IMR-90 (cell line): Measurements from ENCODE around the gene MGAT4C. TPM values are rescaled to one million over a fixed set of nuclear protein-coding genes. Genes with fewer than 3 reads are reported as not detected.

ENCODE experiments used
- ATAC-seq: fragments of 200-7000 bp; cut with Tn5 transposase; 2 replicates; pipeline ENCODE4 v1.9.1; 2020; ENCODE audit warnings: low read depth, mild to moderate bottlenecking, moderate library complexity
- BruUV-seq: library from RNA; stranded (reverse); fragments of 400-500 nt; replicated peaks from 2 replicates; lab custom pipeline; 2021; lab: Mats Ljungman, UMichigan
- CTCF ChIA-PET: fragments of 300-600 bp; formaldehyde crosslinking; extraction: SDS; loops from one replicate; lab custom pipeline; 2021; ENCODE audit warnings: antibody characterized with exemption; lab: Yijun Ruan, JAX
- POLR2A ChIA-PET: fragments of 300-600 bp; sonication (Branson Sonifier 250); formaldehyde crosslinking; loops from one replicate; lab custom pipeline; 2022; ENCODE audit warnings: antibody characterized with exemption; ENCODE audit not compliant: unreplicated experiment; lab: Charles Lee
- DNase-seq: peaks from one replicate; pipeline ENCODE4 v3.0.0; 2013
- H2AFZ ChIP-seq: replicated peaks from 2 replicates; pipeline ENCODE3; 2013; ENCODE audit warnings: low read length, mild to moderate bottlenecking; ENCODE audit not compliant: poor library complexity
- H2AK5ac ChIP-seq: 2 replicates; pipeline ENCODE4 v1.6.1; 2013; ENCODE audit warnings: low read depth, low read length, inconsistent platforms
- H2AK9ac ChIP-seq: replicated peaks from 2 replicates; pipeline ENCODE3; 2013; ENCODE audit warnings: mild to moderate bottlenecking, low read depth, low read length, moderate library complexity; ENCODE audit not compliant: poor library complexity
- H2BK120ac ChIP-seq: 2 replicates; pipeline ENCODE4 v1.6.1; 2013; ENCODE audit warnings: low read depth, low read length, inconsistent platforms
- H2BK15ac ChIP-seq: 3 replicates; pipeline ENCODE4 v1.6.1; 2013; ENCODE audit warnings: low read depth, low read length, inconsistent platforms
- H2BK20ac ChIP-seq: 2 replicates; pipeline ENCODE4 v1.6.1; 2013; ENCODE audit warnings: low read depth, mild to moderate bottlenecking, inconsistent platforms, low read length, moderate library complexity
- H2BK5ac ChIP-seq: 2 replicates; pipeline ENCODE4 v1.6.1; 2013; ENCODE audit warnings: mild to moderate bottlenecking, low read depth, low read length, inconsistent platforms; ENCODE audit not compliant: poor library complexity, severe bottlenecking
- H3K14ac ChIP-seq: replicated peaks from 2 replicates; pipeline ENCODE4 v1.6.1; 2013; ENCODE audit warnings: low read depth, low read length, inconsistent platforms
- H3K18ac ChIP-seq: 2 replicates; pipeline ENCODE4 v1.6.1; 2013; ENCODE audit warnings: low read depth, low read length, control low read depth
- H3K23ac ChIP-seq: 2 replicates; pipeline ENCODE4 v1.6.1; 2013; ENCODE audit warnings: low read depth, low read length, inconsistent platforms
- H3K27ac ChIP-seq: 2 replicates; pipeline ENCODE4 v1.5.1; 2013; ENCODE audit warnings: mild to moderate bottlenecking, control low read depth, low read length; ENCODE audit not compliant: insufficient read depth
- H3K27me3 ChIP-seq: 2 replicates; pipeline ENCODE4 v1.6.1; 2013; ENCODE audit warnings: low read length; ENCODE audit not compliant: control insufficient read depth, insufficient read depth
- H3K36me3 ChIP-seq: 2 replicates; pipeline ENCODE4 v1.6.1; 2013; ENCODE audit warnings: low read length, mixed read lengths; ENCODE audit not compliant: control insufficient read depth, insufficient read depth
- H3K4ac ChIP-seq: 2 replicates; pipeline ENCODE4 v1.6.1; 2013; ENCODE audit warnings: low read depth, low read length, inconsistent platforms
- H3K4me1 ChIP-seq: 2 replicates; pipeline ENCODE4 v1.6.1; 2013; ENCODE audit warnings: low read length, mixed read lengths; ENCODE audit not compliant: control insufficient read depth, insufficient read depth
- H3K4me2 ChIP-seq: 2 replicates; pipeline ENCODE4 v1.6.1; 2013; ENCODE audit warnings: low read depth, mild to moderate bottlenecking, control low read depth, low read length, moderate library complexity
- H3K4me3 ChIP-seq: 2 replicates; pipeline ENCODE4 v1.5.1; 2013; ENCODE audit warnings: low read depth, mild to moderate bottlenecking, control low read depth, low read length, moderate library complexity; ENCODE audit not compliant: insufficient read depth
- H3K56ac ChIP-seq: 2 replicates; pipeline ENCODE4 v1.6.1; 2013; ENCODE audit warnings: low read length, inconsistent platforms; ENCODE audit not compliant: insufficient read depth; ENCODE audit errors: extremely low read depth
- H3K79me1 ChIP-seq, 2 experiments: 2 replicates each; pipeline ENCODE4 v1.6.1; 2013; ENCODE audit warnings: low read length in 2 of 2, inconsistent platforms in 1 of 2, low read depth in 1 of 2
- H3K9ac ChIP-seq: 2 replicates; pipeline ENCODE4 v1.6.1; 2013; ENCODE audit warnings: low read depth, low read length, control low read depth
- H3K9me1 ChIP-seq: 2 replicates; pipeline ENCODE4 v1.6.1; 2013; ENCODE audit warnings: low read length, inconsistent platforms; ENCODE audit not compliant: insufficient read depth
- H3K9me3 ChIP-seq: 2 replicates; pipeline ENCODE4 v1.6.1; 2013; ENCODE audit warnings: low read length; ENCODE audit not compliant: control insufficient read depth, insufficient read depth
- H4K20me1 ChIP-seq: 2 replicates; pipeline ENCODE4 v1.6.1; 2013; ENCODE audit warnings: low read length, inconsistent platforms; ENCODE audit not compliant: insufficient read depth
- H4K5ac ChIP-seq: 2 replicates; pipeline ENCODE4 v1.6.1; 2013; ENCODE audit warnings: mild to moderate bottlenecking, low read depth, low read length, control low read depth
- H4K8ac ChIP-seq, 2 experiments: 2 replicates each; pipeline ENCODE4 v1.6.1; 2013; ENCODE audit warnings: low read depth in 2 of 2, low read length in 2 of 2, control low read depth in 1 of 2, inconsistent platforms in 1 of 2
- H4K91ac ChIP-seq: 2 replicates; pipeline ENCODE4 v1.6.1; 2013; ENCODE audit warnings: low read depth, low read length, inconsistent platforms; ENCODE audit not compliant: insufficient read depth
- BHLHE40 ChIP-seq: fragments of 150-350 bp; IDR thresholded peaks from 2 replicates; pipeline ENCODE4 v1.6.1; 2016; ENCODE audit warnings: mild to moderate bottlenecking, low read depth, low read length
- CEBPB ChIP-seq: IDR thresholded peaks from 2 replicates; pipeline ENCODE4 v1.6.1; 2012; ENCODE audit warnings: low read depth, low read length, improper control_type of control experiment
- CHD1 ChIP-seq: IDR thresholded peaks from 2 replicates; pipeline ENCODE4 v1.6.1; 2012; ENCODE audit warnings: low read depth, low read length, improper control_type of control experiment
- ELK1 ChIP-seq: fragments of 150-350 bp; IDR thresholded peaks from 2 replicates; pipeline ENCODE4 v1.6.1; 2016; ENCODE audit warnings: low read depth, mild to moderate bottlenecking, low read length, moderate library complexity, borderline replicate concordance
- FOS ChIP-seq: fragments of 150-350 bp; IDR thresholded peaks from 2 replicates; pipeline ENCODE4 v1.6.1; 2016; ENCODE audit warnings: low read depth, low read length
- MAFK ChIP-seq: IDR thresholded peaks from 2 replicates; pipeline ENCODE4 v1.6.1; 2012; ENCODE audit warnings: low read depth, low read length, improper control_type of control experiment
- MAZ ChIP-seq: IDR thresholded peaks from 2 replicates; pipeline ENCODE4 v1.6.1; 2012; ENCODE audit warnings: low read depth, mild to moderate bottlenecking, low read length, improper control_type of control experiment, moderate library complexity, borderline replicate concordance
- NFE2L2 ChIP-seq: fragments of 150-350 bp; IDR thresholded peaks from 2 replicates; pipeline ENCODE4 v1.6.1; 2016; ENCODE audit warnings: low read depth, mild to moderate bottlenecking, low read length
- RAD21 ChIP-seq: IDR thresholded peaks from 2 replicates; pipeline ENCODE4 v1.6.1; 2012; ENCODE audit warnings: low read length, improper control_type of control experiment
- RCOR1 ChIP-seq: IDR thresholded peaks from 2 replicates; pipeline ENCODE4 v1.6.1; 2012; ENCODE audit warnings: mild to moderate bottlenecking, low read length, improper control_type of control experiment; ENCODE audit not compliant: insufficient replicate concordance
- RFX5 ChIP-seq: IDR thresholded peaks from 2 replicates; pipeline ENCODE4 v1.8.0; 2012; ENCODE audit warnings: low read depth, mild to moderate bottlenecking, low read length, moderate library complexity
- SMC3 ChIP-seq: fragments of 150-350 bp; IDR thresholded peaks from 2 replicates; pipeline ENCODE4 v1.6.1; 2016; ENCODE audit warnings: low read depth, mild to moderate bottlenecking, antibody characterized with exemption, low read length, moderate library complexity
- WGBS, 2 experiments: methylation state at CpG; one replicate each; pipeline versions ENCODE4 v1.1.5 to v1.1.7; 2013; ENCODE audit warnings: missing lambda C conversion rate in 2 of 2; ENCODE audit not compliant: insufficient read length in 1 of 2; ENCODE audit errors: extremely low coverage in 2 of 2; 5-methylcytosine and 5-hydroxymethylcytosine counted together
- dilution Hi-C: fragments of 300-500 bp; cut with HindIII; formaldehyde crosslinking; loops from one replicate; pipeline ENCODE4 v1.14.3; 2018; ENCODE audit warnings: low sequenced_read_pairs; ENCODE audit not compliant: unreplicated experiment
- in situ Hi-C: fragments of 300-500 bp; cut with MboI; formaldehyde crosslinking; loops from 3 replicates; pipeline ENCODE4 v1.14.3; 2019; ENCODE audit warnings: low sequenced_read_pairs, inconsistent platforms, mixed read lengths
- intact Hi-C: fragments of 100-400 bp; cut with micrococcal nuclease; formaldehyde crosslinking; loops from 2 replicates; pipeline ENCODE4 v1.10.0; 2022
- polyA plus RNA-seq, 3 experiments: library from polyadenylated mRNA; depleted of rRNA; stranded (reverse); fragments of >200 nt; gene quantifications; 2 replicates each; pipeline ENCODE4 v1.2.3, GENCODE V29; 2012; ENCODE audit warnings: low replicate concordance in 1 of 3
- total RNA-seq: library from RNA; depleted of rRNA; stranded (reverse); fragments of >200 nt; gene quantifications from 2 replicates; pipeline ENCODE4 v1.2.3, GENCODE V29; 2012
- TF ChIP-seq, protein P1 (sequence below): fragments of 150-350 bp; IDR thresholded peaks from 2 replicates; pipeline ENCODE4 v1.6.1; 2017; ENCODE audit warnings: mild to moderate bottlenecking, antibody characterized with exemption, low read length, low read depth
- TF ChIP-seq, protein P2 (sequence below): conservative IDR thresholded peaks from 2 replicates; pipeline ENCODE4 v1.5.1; 2012; ENCODE audit warnings: mild to moderate bottlenecking, low read depth, low read length, improper control_type of control experiment

The MGAT4C gene
- total and polyA plus RNA-seq, 2 of the 4 experiments (the other 2 are of a cell fraction) = not detected

DNA sequence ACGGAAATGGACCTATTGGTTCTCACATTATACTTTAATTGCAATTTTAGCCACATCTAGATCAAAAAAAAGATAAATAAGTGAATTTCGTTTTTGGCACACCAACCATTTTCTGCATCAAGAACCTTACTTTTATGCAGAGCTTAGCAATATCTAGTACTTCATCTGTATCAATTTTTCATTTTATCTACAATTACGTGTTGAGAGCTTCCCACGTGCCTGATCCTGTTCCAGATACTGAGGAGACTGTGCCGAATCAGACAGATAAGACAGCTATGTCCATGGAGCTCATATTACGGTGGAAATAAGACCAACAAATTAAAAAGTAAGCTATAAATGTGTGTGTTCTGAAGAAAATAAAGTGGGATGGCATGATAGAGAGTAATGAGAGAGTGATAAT lies 101.6 kb downstream of the MGAT4C start:
- H3K23ac ChIP-seq = no peak overlapping the region
- no peak overlapping the region for H3K4me3 ChIP-seq
- H3K36me3 ChIP-seq = no peaks in the 10 kb centered on the region
- no peak overlapping the region for H2BK5ac ChIP-seq
- H3K4me2 ChIP-seq = no peak overlapping the region
- intact Hi-C loops (no loop called here), in situ Hi-C loops (no loop called here), dilution Hi-C loops (no loop called here)
- H2AK9ac ChIP-seq = no peak overlapping the region
- no peak overlapping the region for H3K14ac ChIP-seq
- no peaks in the 10 kb centered on the region for H4K20me1 ChIP-seq
- H3K9me1 ChIP-seq = no peaks in the 10 kb centered on the region
- ATAC-seq (no peak), DNase-seq (no peak)
- H3K56ac ChIP-seq = no peak overlapping the region
- no peaks in the 10 kb centered on the region for H3K9me3 ChIP-seq
- H2AK5ac ChIP-seq = no peak overlapping the region
- no peak overlapping the region for H4K5ac ChIP-seq
- H2AFZ ChIP-seq = no peak overlapping the region
- no peak overlapping the region for H3K18ac ChIP-seq
- H2BK20ac ChIP-seq = no peak overlapping the region
- no peak overlapping the region for H4K91ac ChIP-seq
- no peaks in the 10 kb centered on the region for H3K27me3 ChIP-seq
- H3K4me1 ChIP-seq = no peaks in the 10 kb centered on the region
- TF ChIP-seq, protein P1, sequence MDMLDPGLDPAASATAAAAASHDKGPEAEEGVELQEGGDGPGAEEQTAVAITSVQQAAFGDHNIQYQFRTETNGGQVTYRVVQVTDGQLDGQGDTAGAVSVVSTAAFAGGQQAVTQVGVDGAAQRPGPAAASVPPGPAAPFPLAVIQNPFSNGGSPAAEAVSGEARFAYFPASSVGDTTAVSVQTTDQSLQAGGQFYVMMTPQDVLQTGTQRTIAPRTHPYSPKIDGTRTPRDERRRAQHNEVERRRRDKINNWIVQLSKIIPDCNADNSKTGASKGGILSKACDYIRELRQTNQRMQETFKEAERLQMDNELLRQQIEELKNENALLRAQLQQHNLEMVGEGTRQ = no peak
- no peak for TF ChIP-seq MAFK
- TF ChIP-seq RCOR1 = no peak
- no peak for TF ChIP-seq CHD1
- TF ChIP-seq NFE2L2 = no peak
- TF ChIP-seq BHLHE40 = no peak
- TF ChIP-seq FOS = no peak
- no peak for TF ChIP-seq ELK1
- TF ChIP-seq RAD21 = no peak
- TF ChIP-seq RFX5 = no peak
- TF ChIP-seq SMC3 = no peak
- no peak for TF ChIP-seq CEBPB
- TF ChIP-seq MAZ = no peak
- TF ChIP-seq, protein P2, sequence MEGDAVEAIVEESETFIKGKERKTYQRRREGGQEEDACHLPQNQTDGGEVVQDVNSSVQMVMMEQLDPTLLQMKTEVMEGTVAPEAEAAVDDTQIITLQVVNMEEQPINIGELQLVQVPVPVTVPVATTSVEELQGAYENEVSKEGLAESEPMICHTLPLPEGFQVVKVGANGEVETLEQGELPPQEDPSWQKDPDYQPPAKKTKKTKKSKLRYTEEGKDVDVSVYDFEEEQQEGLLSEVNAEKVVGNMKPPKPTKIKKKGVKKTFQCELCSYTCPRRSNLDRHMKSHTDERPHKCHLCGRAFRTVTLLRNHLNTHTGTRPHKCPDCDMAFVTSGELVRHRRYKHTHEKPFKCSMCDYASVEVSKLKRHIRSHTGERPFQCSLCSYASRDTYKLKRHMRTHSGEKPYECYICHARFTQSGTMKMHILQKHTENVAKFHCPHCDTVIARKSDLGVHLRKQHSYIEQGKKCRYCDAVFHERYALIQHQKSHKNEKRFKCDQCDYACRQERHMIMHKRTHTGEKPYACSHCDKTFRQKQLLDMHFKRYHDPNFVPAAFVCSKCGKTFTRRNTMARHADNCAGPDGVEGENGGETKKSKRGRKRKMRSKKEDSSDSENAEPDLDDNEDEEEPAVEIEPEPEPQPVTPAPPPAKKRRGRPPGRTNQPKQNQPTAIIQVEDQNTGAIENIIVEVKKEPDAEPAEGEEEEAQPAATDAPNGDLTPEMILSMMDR = no peak
- no peak overlapping the region for H2BK120ac ChIP-seq
- no peak overlapping the region for H3K27ac ChIP-seq
- ChIA-PET CTCF (no interaction called here), POLR2A (no interaction called here)
- H3K4ac ChIP-seq = no peak overlapping the region
- H4K8ac ChIP-seq = no peak overlapping the region
- H3K9ac ChIP-seq = no peak overlapping the region
- no peak overlapping the region for H2BK15ac ChIP-seq
- BruUV-seq = no TSS peak
- 58% methylated on average over 2 of the region's 6 CpGs; no CpG with 5 or more reads in 1 of the 2 experiments for WGBS, 2 experiments
- no peaks in the 10 kb centered on the region for H3K79me1 ChIP-seq
